Fibroblast of lung (primary cell): ENCODE measurements around the gene KLHL17. TPM values are rescaled to one million over a fixed set of nuclear protein-coding genes. Genes with fewer than 3 reads are reported as not detected.

ENCODE experiments used
- DNase-seq, 2 donors: peaks; one replicate each; pipeline versions ENCODE4 v3.0.0 to v3.0.0-alpha.2; 2010; ENCODE audit warnings: low read depth in 2 of 2
- H2AFZ ChIP-seq: 2 replicates; pipeline ENCODE4 v1.5.1; 2012; ENCODE audit warnings: low read length, control low read depth, inconsistent platforms
- H3K27ac ChIP-seq: 2 replicates; pipeline ENCODE4 v1.5.1; 2011; ENCODE audit warnings: low read length, control low read depth; ENCODE audit not compliant: insufficient read depth
- H3K27me3 ChIP-seq: 2 replicates; pipeline ENCODE4 v1.5.1; 2011; ENCODE audit warnings: mild to moderate bottlenecking, low read length; ENCODE audit not compliant: control insufficient read depth, insufficient read depth
- H3K36me3 ChIP-seq: 2 replicates; pipeline ENCODE4 v1.5.1; 2011; ENCODE audit warnings: low read length; ENCODE audit not compliant: control insufficient read depth, insufficient read depth
- H3K4me1 ChIP-seq: 2 replicates; pipeline ENCODE4 v1.5.1; 2011; ENCODE audit warnings: low read length; ENCODE audit not compliant: control insufficient read depth, insufficient read depth; ENCODE audit errors: extremely low read depth
- H3K4me2 ChIP-seq: 2 replicates; pipeline ENCODE4 v1.5.1; 2011; ENCODE audit warnings: low read length, control low read depth; ENCODE audit not compliant: insufficient read depth; ENCODE audit errors: extremely low read depth
- H3K4me3 ChIP-seq, 4 experiments: fragments of 200-600 bp in 1 of 4; sonication (generic) in 1 of 4; replicated peaks in 1 of 4; 2 replicates each; pipeline ENCODE4 v1.5.1; 2011 to 2016; ENCODE audit warnings: low read length in 4 of 4, low read depth in 3 of 4, mild to moderate bottlenecking in 3 of 4, control low read depth in 2 of 4, inconsistent platforms in 1 of 4, mixed read lengths in 1 of 4; ENCODE audit not compliant: insufficient read depth in 1 of 4; ENCODE audit errors: control extremely low read depth in 1 of 4
- H3K79me2 ChIP-seq: 2 replicates; pipeline ENCODE4 v1.5.1; 2012; ENCODE audit warnings: mild to moderate bottlenecking, low read length, inconsistent platforms; ENCODE audit not compliant: control insufficient read depth, insufficient read depth
- H3K9ac ChIP-seq: 2 replicates; pipeline ENCODE4 v1.5.1; 2011; ENCODE audit warnings: mild to moderate bottlenecking, low read length, control low read depth; ENCODE audit not compliant: insufficient read depth
- H3K9me3 ChIP-seq: 2 replicates; pipeline ENCODE4 v1.5.1; 2012; ENCODE audit warnings: low read depth, low read length; ENCODE audit not compliant: control insufficient read depth, insufficient read depth
- H4K20me1 ChIP-seq: 2 replicates; pipeline ENCODE4 v1.5.1; 2011; ENCODE audit warnings: low read length; ENCODE audit not compliant: control insufficient read depth, insufficient read depth; ENCODE audit errors: extremely low read depth
- EZH2 ChIP-seq: IDR thresholded peaks from 2 replicates; pipeline ENCODE4 v1.5.1; 2012; ENCODE audit warnings: low read length, control low read depth, mild to moderate bottlenecking; ENCODE audit errors: missing control alignments
- polyA plus RNA-seq, 2 donors: library from polyadenylated mRNA; depleted of rRNA in 1 of 2; stranded (reverse) in 1 of 2; unstranded in 1 of 2; fragments of >200 nt; gene quantifications; 2 replicates each; pipeline ENCODE4 v1.2.1, GENCODE V29; 2011 to 2012; ENCODE audit warnings: missing spikeins in 1 of 2
- total RNA-seq: library from RNA; depleted of rRNA; stranded (reverse); fragments of >200 nt; gene quantifications from 2 replicates; pipeline ENCODE4 v1.2.1, GENCODE V29; 2014
- TF ChIP-seq, protein P1 (sequence below), 2 donors: IDR thresholded peaks in 1 of 2; conservative IDR thresholded peaks in 1 of 2; 1 replicate in 1 of 2; 2 replicates in 1 of 2; pipeline ENCODE4 v1.5.1; 2011 to 2012; ENCODE audit warnings: low read length in 2 of 2, control low read depth in 1 of 2, inconsistent platforms in 1 of 2, low read depth in 1 of 2, mild to moderate bottlenecking in 1 of 2

The KLHL17 gene
- total and polyA plus RNA-seq, 2 donors (not counting 1 experiment from before 2014, with no cell fraction given) = 4.7 to 7.4 TPM

DNA sequence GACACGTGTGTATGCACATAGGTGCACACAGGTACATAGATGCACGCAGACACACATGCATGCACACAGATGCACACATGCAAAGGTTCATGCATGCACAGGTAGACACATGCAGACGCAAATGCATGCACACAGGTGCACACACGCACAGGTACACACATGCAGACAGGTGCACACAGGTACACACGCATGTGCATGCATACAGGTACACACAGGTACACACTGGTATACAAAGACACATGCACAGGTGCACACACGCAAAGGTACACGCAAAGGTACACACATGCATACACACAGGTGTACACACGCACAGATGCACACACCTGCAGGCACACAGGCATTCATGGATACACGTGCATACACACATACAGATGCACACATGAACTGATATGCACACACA is 10.1 kb upstream of the KLHL17 start:
- Histone ChIP-seq H2AFZ (no peak overlapping the region), H3K9me3 (no peaks in the 10 kb centered on the region), H3K4me2 (no peak overlapping the region), H3K79me2 (no peaks in the 10 kb centered on the region), H3K27me3 (no peaks in the 10 kb centered on the region), H3K27ac (no peak overlapping the region), H3K9ac (no peak overlapping the region), H3K4me3 (no peak overlapping the region), H3K4me1 (no peaks in the 10 kb centered on the region), H3K36me3 (peaks cover 49% of the 10 kb centered on the region), H4K20me1 (no peaks in the 10 kb centered on the region)
- no peak for DNase-seq
- TF ChIP-seq, protein P1, sequence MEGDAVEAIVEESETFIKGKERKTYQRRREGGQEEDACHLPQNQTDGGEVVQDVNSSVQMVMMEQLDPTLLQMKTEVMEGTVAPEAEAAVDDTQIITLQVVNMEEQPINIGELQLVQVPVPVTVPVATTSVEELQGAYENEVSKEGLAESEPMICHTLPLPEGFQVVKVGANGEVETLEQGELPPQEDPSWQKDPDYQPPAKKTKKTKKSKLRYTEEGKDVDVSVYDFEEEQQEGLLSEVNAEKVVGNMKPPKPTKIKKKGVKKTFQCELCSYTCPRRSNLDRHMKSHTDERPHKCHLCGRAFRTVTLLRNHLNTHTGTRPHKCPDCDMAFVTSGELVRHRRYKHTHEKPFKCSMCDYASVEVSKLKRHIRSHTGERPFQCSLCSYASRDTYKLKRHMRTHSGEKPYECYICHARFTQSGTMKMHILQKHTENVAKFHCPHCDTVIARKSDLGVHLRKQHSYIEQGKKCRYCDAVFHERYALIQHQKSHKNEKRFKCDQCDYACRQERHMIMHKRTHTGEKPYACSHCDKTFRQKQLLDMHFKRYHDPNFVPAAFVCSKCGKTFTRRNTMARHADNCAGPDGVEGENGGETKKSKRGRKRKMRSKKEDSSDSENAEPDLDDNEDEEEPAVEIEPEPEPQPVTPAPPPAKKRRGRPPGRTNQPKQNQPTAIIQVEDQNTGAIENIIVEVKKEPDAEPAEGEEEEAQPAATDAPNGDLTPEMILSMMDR (conservative IDR thresholded peaks at IDR 0.05 in 1 of 2, IDR thresholded peaks at IDR 0.05 in 1 of 2; ENCODE audit: low read depth in 1 of 2, low read length in 2 of 2) = no peak
- TF ChIP-seq EZH2 = no peak

DNA sequence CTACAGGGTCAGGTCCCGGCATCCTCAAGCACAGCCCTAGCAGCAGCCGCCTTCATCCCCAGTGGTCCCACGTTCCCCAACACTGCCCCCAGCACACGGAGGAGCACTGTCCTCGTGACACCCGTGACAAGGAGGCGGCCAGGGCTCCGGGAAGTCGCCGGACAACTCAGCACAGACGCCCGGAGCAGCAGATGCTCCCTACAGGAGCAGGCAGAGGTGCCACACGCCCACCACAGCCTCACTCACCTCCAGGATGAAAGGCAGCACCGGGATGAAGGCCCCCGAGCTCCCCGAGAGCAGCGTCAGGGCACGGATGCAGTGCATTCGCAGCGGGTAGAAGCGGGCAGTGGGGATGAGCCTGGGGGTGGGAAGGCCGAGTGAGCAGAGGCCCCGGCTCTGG is 9.5 kb upstream of the KLHL17 start:
- DNase-seq = no peak
- Histone ChIP-seq H4K20me1 (no peaks in the 10 kb centered on the region), H3K27ac (no peak overlapping the region), H3K79me2 (no peaks in the 10 kb centered on the region), H3K4me2 (no peak overlapping the region), H3K4me1 (no peaks in the 10 kb centered on the region), H3K9ac (no peak overlapping the region), H3K9me3 (no peaks in the 10 kb centered on the region), H2AFZ (no peak overlapping the region), H3K4me3 (no peak overlapping the region), H3K27me3 (no peaks in the 10 kb centered on the region), H3K36me3 (peaks cover 46% of the 10 kb centered on the region)
- no peak for TF ChIP-seq EZH2
- TF ChIP-seq, protein P1 (conservative IDR thresholded peaks at IDR 0.05 in 1 of 2, IDR thresholded peaks at IDR 0.05 in 1 of 2; ENCODE audit: low read depth in 1 of 2, low read length in 2 of 2) = no peak

DNA sequence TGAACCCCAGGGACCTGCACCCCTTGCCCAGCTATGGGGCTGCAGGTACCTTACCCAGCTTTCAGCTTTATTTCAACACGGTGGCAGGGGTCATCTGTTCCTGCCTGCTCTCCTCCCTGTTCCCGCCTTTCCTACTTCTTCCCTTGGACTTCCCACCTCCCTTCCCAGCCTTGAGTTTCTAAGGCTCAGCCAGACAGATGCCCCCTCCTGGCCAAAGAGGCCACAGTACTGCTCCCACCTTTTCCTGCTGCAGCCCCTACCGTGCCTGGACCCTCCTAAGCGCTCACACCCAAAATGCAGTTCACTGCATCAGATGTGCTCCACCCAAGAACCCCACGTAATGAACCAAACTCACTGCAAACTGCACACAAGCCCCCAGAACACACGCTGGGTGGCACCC is 9.0 kb upstream of the KLHL17 start:
- Histone ChIP-seq H3K9me3 (no peaks in the 10 kb centered on the region), H3K27ac (no peak overlapping the region), H3K36me3 (peaks cover 46% of the 10 kb centered on the region), H3K4me1 (no peaks in the 10 kb centered on the region), H3K79me2 (no peaks in the 10 kb centered on the region), H2AFZ (no peak overlapping the region), H3K4me2 (no peak overlapping the region), H3K4me3 (no peak overlapping the region), H3K9ac (no peak overlapping the region), H4K20me1 (no peaks in the 10 kb centered on the region), H3K27me3 (no peaks in the 10 kb centered on the region)
- TF ChIP-seq EZH2 = no peak
- TF ChIP-seq, protein P1 (conservative IDR thresholded peaks at IDR 0.05 in 1 of 2, IDR thresholded peaks at IDR 0.05 in 1 of 2; ENCODE audit: low read depth in 1 of 2, low read length in 2 of 2) = peak; percentile 29 to 55
- peak in 1 of 2 donors; percentile 44 for DNase-seq
